Ovary (tissue), 3 donors: ENCODE results near the gene CERS4.

Source experiments
- EP300 ChIP-seq: sonication (generic); formaldehyde crosslinking; IDR thresholded peaks from one replicate; pipeline ENCODE4 v1.6.1; 2017; ENCODE audit warnings: antibody characterized with exemption
- POLR2A ChIP-seq: fragments of 450-650 bp; IDR thresholded peaks from one replicate; pipeline ENCODE4 v1.6.1; 2017; ENCODE audit warnings: antibody characterized with exemption, mild to moderate bottlenecking, moderate library complexity
- TF ChIP-seq, protein P1 (sequence below), 3 donors: fragments of 450-650 bp in 2 of 3; fragments of 200-600 bp in 1 of 3; IDR thresholded peaks; one replicate each; pipeline versions ENCODE4 v1.5.1 to v1.8.0; 2016 to 2022; ENCODE audit warnings: antibody characterized with exemption in 3 of 3, mild to moderate bottlenecking in 1 of 3
- donor health status: DM: no; HTN: no; CAD: no.

DNA sequence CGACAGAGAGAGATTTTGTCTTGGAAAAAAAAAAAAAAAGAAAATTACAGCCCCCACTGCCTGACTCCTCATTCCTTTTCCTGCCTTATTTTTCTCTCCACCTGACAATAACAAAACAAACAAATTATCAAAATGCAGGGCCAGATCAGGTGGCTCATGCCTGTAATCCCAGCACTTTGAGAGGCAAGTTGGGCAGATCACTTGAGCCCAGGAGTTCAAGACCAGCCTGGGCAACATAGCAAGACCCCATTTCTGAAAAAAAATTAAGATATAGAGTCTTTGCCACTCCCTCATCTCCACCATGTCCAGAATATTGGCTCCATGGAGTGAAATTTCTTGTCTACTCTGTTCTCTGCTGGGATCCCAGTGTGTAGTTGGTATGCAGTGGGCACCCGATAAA, 7.2 kb downstream of the CERS4 start:
- TF ChIP-seq, protein P1, sequence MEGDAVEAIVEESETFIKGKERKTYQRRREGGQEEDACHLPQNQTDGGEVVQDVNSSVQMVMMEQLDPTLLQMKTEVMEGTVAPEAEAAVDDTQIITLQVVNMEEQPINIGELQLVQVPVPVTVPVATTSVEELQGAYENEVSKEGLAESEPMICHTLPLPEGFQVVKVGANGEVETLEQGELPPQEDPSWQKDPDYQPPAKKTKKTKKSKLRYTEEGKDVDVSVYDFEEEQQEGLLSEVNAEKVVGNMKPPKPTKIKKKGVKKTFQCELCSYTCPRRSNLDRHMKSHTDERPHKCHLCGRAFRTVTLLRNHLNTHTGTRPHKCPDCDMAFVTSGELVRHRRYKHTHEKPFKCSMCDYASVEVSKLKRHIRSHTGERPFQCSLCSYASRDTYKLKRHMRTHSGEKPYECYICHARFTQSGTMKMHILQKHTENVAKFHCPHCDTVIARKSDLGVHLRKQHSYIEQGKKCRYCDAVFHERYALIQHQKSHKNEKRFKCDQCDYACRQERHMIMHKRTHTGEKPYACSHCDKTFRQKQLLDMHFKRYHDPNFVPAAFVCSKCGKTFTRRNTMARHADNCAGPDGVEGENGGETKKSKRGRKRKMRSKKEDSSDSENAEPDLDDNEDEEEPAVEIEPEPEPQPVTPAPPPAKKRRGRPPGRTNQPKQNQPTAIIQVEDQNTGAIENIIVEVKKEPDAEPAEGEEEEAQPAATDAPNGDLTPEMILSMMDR (IDR thresholded peaks at IDR 0.05) = no peak
- no peak for TF ChIP-seq POLR2A
- TF ChIP-seq EP300 = no peak
